ENCODE measurements around the gene SIM2. TPM values are rescaled to one million over a fixed set of nuclear protein-coding genes. Genes with fewer than 3 reads are reported as not detected.

Gene SIM2
- total and polyA plus RNA-seq, 7 experiments from 2014 or later = 0.12 TPM; not detected in 6

DNA sequence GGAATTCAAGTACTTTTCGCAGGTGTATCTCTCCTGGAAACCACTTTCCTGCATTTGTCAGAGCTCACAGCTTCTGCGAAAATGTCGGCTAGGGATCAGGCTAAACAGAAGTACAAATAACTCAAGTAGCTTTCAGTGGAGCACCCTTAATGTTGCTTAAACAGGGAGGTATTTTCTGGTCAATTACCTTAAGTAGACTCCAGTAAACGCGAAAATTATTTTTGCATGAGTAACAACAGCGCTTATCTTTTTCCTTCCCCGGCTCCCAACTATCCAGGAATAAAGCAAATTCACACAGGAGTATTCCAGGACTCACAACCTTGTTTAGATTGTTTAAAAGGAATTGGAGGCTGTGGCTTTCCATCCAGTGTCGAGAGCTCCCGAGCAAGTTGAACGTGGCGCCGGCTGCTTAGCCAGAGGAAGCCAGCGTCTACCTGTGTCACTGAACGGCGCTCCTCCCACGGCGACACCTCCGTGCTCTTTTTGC, 7.3 kb upstream of the SIM2 start:
- Mint-ChIP-seq H3K27ac (peak overlapping the region in 1 of 9 donors; percentile 51), H3K9me3 (peaks cover 0 to 27% (median 0%) of the 10 kb centered on the region in 11 donors), H3K36me3 (peaks cover 0 to 8% (median 0%) of the 10 kb centered on the region in 5 donors), H3K27me3 (peaks cover 88 to 93% (median 90%) of the 10 kb centered on the region in 5 donors), H3K4me1 (peaks cover 0 to 26% (median 20%) of the 10 kb centered on the region in 7 donors), H3K4me3 (peak overlapping the region in 3 of 10 donors; percentile 3 to 63 (median 41))
- DNase-seq = no peak
- CTCF ChIA-PET = no interaction called here
- POLR2A ChIA-PET = no interaction called here
- Histone ChIP-seq H3K9me3 (ENCODE audit: control insufficient read depth in 2 of 3, low read length in 3 of 3) (no peaks in the 10 kb centered on the region), H3K36me3 (ENCODE audit: control insufficient read depth in 2 of 3, insufficient read depth in 3 of 3, low read length in 3 of 3) (no peaks in the 10 kb centered on the region), H3K4me1 (ENCODE audit: control insufficient read depth in 2 of 2, insufficient read depth in 2 of 2, low read length in 2 of 2) (peaks cover 0 to 2% of the 10 kb centered on the region in 2 donors), H3K4me3 (ENCODE audit: low read length) (no peak overlapping the region), H3K27ac (ENCODE audit: low read depth, low read length) (no peak overlapping the region), H3K27me3 (ENCODE audit: control insufficient read depth in 2 of 2, insufficient read depth in 2 of 2, low read length in 2 of 2) (peaks cover 2 to 33% of the 10 kb centered on the region in 2 donors)
- ATAC-seq = no peak
- intact Hi-C loops (cut with micrococcal nuclease) = loop anchor here (2.0 to 5.0 kb wide), 2 partner anchors 21 to 104 kb away; no protein-coding TSS in a partner anchor

DNA sequence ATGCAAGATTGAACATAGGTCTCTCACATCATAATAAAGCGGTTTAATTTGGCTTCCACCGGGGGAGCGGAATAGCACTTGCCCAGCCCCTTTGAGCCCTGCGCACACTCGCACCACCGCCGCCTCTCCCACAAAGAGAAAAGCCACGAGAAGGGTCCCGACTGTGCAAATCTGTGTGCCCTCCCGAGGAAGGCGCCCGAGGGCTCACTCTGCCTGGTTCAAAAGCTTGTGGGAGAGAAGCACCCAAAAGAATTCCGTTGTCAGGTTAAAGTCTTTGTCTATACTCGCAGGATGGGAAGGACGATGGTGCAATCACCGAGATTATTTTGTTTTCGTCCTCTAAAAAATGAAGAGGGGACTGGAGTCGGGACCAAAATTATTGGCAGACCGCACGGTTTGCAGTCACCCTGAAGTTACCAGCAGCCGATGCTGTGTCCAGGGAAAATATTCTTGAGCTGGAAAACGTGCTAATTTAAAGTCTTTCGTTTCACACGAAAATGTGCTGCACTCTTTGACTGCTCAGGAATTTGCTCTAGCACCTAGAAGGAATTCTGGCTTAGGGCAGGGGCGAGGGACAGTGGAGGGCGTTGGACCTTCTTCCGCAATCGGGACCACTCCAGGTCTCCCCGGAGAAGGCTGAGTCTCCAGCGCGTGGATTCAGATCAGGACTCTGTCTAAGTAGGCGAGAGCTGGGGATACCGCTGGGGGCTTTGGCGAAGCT, 6.6 kb upstream of the SIM2 start:
- Histone ChIP-seq H3K4me3 (ENCODE audit: low read length) (no peak overlapping the region), H3K9me3 (ENCODE audit: control insufficient read depth in 2 of 3, low read length in 3 of 3) (no peaks in the 10 kb centered on the region), H3K27ac (ENCODE audit: low read depth, low read length) (no peak overlapping the region), H3K4me1 (ENCODE audit: control insufficient read depth in 2 of 2, insufficient read depth in 2 of 2, low read length in 2 of 2) (peaks cover 0 to 7% of the 10 kb centered on the region in 2 donors), H3K36me3 (ENCODE audit: control insufficient read depth in 2 of 3, insufficient read depth in 3 of 3, low read length in 3 of 3) (no peaks in the 10 kb centered on the region), H3K27me3 (ENCODE audit: control insufficient read depth in 2 of 2, insufficient read depth in 2 of 2, low read length in 2 of 2) (peaks cover 0 to 40% of the 10 kb centered on the region in 2 donors)
- POLR2A ChIA-PET = no interaction called here
- Mint-ChIP-seq H3K9me3 (peaks cover 0 to 27% (median 0%) of the 10 kb centered on the region in 11 donors), H3K27ac (peak overlapping the region in 2 of 9 donors; percentile 28 to 51), H3K36me3 (peaks cover 0 to 8% (median 0%) of the 10 kb centered on the region in 5 donors), H3K4me3 (peak overlapping the region in 8 of 10 donors; percentile 3 to 63 (median 44)), H3K27me3 (peaks cover 88 to 94% (median 90%) of the 10 kb centered on the region in 5 donors), H3K4me1 (peaks cover 0 to 33% (median 24%) of the 10 kb centered on the region in 7 donors)
- CTCF ChIA-PET = no interaction called here
- intact Hi-C loops (cut with micrococcal nuclease) = loop anchor here in 1 of 2 donors (5.0 kb wide), 1 partner anchor 105 kb away; no protein-coding TSS in a partner anchor
- ATAC-seq = no peak
- no peak for DNase-seq

DNA sequence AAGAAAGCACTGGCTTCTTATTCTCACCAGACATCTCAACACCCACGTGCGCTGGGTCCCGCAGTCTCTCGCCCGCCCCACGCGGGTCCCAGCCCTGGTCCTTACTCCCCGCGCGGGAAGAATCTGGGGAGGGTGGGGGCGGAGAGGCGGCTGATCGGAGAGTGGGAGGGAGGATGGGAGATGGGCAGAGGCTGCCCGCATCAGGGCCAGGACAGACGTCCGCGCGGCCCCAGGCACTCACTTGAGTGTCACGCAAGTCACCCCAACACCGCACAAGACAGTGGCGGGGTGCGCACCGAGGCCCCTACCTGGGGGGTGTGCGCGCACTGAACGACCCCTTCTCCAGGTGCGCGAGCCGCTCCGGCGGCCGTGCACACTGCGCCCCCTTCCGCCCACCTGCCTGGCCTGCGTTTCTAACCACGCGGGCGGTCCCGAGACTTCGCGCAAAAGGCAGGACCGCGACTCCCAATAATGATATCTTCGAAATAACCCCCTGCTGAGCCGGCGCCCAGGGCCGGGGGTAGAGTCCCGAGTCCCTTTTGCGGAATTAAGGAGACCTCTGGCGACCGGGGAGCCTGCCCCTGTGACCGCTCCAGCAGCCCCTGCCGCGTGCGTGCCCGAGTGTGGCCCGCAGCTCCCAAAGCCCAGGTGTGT, 6.0 kb upstream of the SIM2 start:
- Histone ChIP-seq H3K36me3 (ENCODE audit: control insufficient read depth in 2 of 3, insufficient read depth in 3 of 3, low read length in 3 of 3) (no peaks in the 10 kb centered on the region), H3K27ac (ENCODE audit: low read depth, low read length) (no peak overlapping the region), H3K4me3 (ENCODE audit: low read length) (no peak overlapping the region), H3K27me3 (ENCODE audit: control insufficient read depth in 2 of 2, insufficient read depth in 2 of 2, low read length in 2 of 2) (peaks cover 0 to 45% of the 10 kb centered on the region in 2 donors), H3K9me3 (ENCODE audit: control insufficient read depth in 2 of 3, low read length in 3 of 3) (no peaks in the 10 kb centered on the region), H3K4me1 (ENCODE audit: control insufficient read depth in 2 of 2, insufficient read depth in 2 of 2, low read length in 2 of 2) (peaks cover 0 to 7% of the 10 kb centered on the region in 2 donors)
- no peak for ATAC-seq
- Mint-ChIP-seq H3K4me3 (peak overlapping the region in 4 of 10 donors; percentile 37 to 63 (median 43)), H3K4me1 (peaks cover 0 to 34% (median 24%) of the 10 kb centered on the region in 7 donors), H3K27ac (peak overlapping the region in 1 of 9 donors; percentile 33), H3K9me3 (peaks cover 0 to 27% (median 0%) of the 10 kb centered on the region in 11 donors), H3K27me3 (peaks cover 81 to 94% (median 84%) of the 10 kb centered on the region in 5 donors), H3K36me3 (peaks cover 0 to 8% (median 0%) of the 10 kb centered on the region in 5 donors)
- no peak for DNase-seq
- CTCF ChIA-PET = no interaction called here
- intact Hi-C loops (cut with micrococcal nuclease) = loop anchor here in 1 of 2 donors (5.0 kb wide), 1 partner anchor 106 kb away; no protein-coding TSS in a partner anchor
- POLR2A ChIA-PET = no interaction called here

DNA sequence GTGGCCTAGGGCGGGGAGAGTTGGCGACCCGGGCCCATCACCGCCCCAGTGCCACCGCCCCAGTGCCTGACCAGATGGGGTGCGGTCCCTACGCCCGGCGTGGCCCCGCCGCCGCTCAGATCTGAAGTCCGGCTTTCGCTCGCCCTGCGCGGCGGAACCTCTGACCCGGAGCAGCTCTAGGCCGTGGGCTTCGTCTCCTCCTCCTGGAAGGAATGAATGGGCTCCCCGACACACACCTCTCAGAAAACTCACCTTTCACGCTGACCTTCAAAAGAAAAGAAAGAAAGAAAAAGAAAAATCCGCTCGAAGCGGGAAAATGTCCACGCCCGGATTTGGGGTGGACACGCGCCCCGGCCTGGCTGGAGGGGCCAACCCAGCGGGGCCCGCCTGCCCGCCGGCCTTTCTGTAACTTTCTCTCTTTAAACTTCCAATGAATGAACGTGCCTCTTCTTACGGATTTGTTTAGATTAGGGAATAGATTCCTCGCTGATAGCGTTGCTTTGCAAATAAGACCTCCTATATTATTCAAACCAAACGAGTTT, 5.4 kb upstream of the SIM2 start:
- CTCF ChIA-PET = no interaction called here
- Mint-ChIP-seq H3K4me1 (peaks cover 0 to 34% (median 24%) of the 10 kb centered on the region in 7 donors), H3K27ac (peak overlapping the region in 1 of 9 donors; percentile 18), H3K9me3 (peaks cover 0 to 27% (median 0%) of the 10 kb centered on the region in 11 donors), H3K27me3 (peaks cover 75 to 93% (median 78%) of the 10 kb centered on the region in 5 donors), H3K4me3 (peak overlapping the region in 5 of 10 donors; percentile 4 to 63 (median 37)), H3K36me3 (peaks cover 0 to 8% (median 0%) of the 10 kb centered on the region in 5 donors)
- H3K9me3 ChIP-seq (ENCODE audit: control insufficient read depth in 2 of 3, low read length in 3 of 3) = no peaks in the 10 kb centered on the region
- no peak overlapping the region for H3K27ac ChIP-seq (ENCODE audit: low read depth, low read length)
- DNase-seq = no peak
- H3K36me3 ChIP-seq (ENCODE audit: control insufficient read depth in 2 of 3, insufficient read depth in 3 of 3, low read length in 3 of 3) = no peaks in the 10 kb centered on the region
- H3K27me3 ChIP-seq (ENCODE audit: control insufficient read depth in 2 of 2, insufficient read depth in 2 of 2, low read length in 2 of 2) = peaks cover 0 to 47% of the 10 kb centered on the region in 2 donors
- intact Hi-C loops (cut with micrococcal nuclease) = loop anchor here in 1 of 2 donors (5.0 kb wide), 1 partner anchor 106 kb away; no protein-coding TSS in a partner anchor
- no peak for ATAC-seq
- peaks cover 0 to 7% of the 10 kb centered on the region in 2 donors for H3K4me1 ChIP-seq (ENCODE audit: control insufficient read depth in 2 of 2, insufficient read depth in 2 of 2, low read length in 2 of 2)
- POLR2A ChIA-PET = no interaction called here
- H3K4me3 ChIP-seq (ENCODE audit: low read length) = no peak overlapping the region

DNA sequence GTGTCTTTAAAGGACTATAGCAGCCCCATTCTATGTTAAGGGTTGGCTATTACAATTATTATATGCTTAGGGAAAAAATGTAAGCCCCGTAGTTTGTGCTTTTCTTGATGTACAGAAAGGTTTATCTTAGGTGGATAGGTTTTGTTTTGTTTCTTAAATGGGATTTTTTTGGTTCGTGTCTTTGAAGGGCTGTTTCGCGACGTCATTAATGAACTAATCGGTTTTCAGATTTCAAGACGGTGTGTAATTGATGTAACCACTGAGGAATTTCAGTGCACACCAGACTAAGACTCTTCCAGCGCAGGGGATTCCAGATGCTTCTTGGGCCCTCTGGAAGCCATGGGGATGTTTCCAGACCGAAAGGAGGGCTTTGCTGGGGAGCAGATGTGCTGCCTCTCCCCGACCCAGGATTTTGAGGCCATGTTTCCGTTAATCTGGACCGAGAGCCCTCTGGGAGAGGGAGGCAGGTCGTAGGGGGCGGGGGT, 4.8 kb upstream of the SIM2 start:
- intact Hi-C loops (cut with micrococcal nuclease) = loop anchor here in 1 of 2 donors (5.0 kb wide), 1 partner anchor 107 kb away; no protein-coding TSS in a partner anchor
- POLR2A ChIA-PET = no interaction called here
- peak overlapping the region in 2 of 9 donors; percentile 5 to 18 for H3K27ac Mint-ChIP-seq

More for the DNA sequence above, 4.8 kb upstream of the SIM2 start:
- no peaks in the 10 kb centered on the region for H3K36me3 ChIP-seq (ENCODE audit: control insufficient read depth in 2 of 3, insufficient read depth in 3 of 3, low read length in 3 of 3)
- H3K27me3 ChIP-seq (ENCODE audit: control insufficient read depth in 2 of 2, insufficient read depth in 2 of 2, low read length in 2 of 2) = peaks cover 0 to 47% of the 10 kb centered on the region in 2 donors
- H3K9me3 Mint-ChIP-seq = peaks cover 0 to 27% (median 0%) of the 10 kb centered on the region in 11 donors
- peaks cover 71 to 91% (median 73%) of the 10 kb centered on the region in 5 donors for H3K27me3 Mint-ChIP-seq
- no peak overlapping the region for H3K4me3 ChIP-seq (ENCODE audit: low read length)
- DNase-seq (no peak), ATAC-seq (no peak)
- H3K4me1 ChIP-seq (ENCODE audit: control insufficient read depth in 2 of 2, insufficient read depth in 2 of 2, low read length in 2 of 2) = peaks cover 0 to 7% of the 10 kb centered on the region in 2 donors
- H3K36me3 Mint-ChIP-seq = peaks cover 0 to 8% (median 0%) of the 10 kb centered on the region in 5 donors
- CTCF ChIA-PET = no interaction called here
- H3K27ac ChIP-seq (ENCODE audit: low read depth, low read length) = no peak overlapping the region
- H3K9me3 ChIP-seq (ENCODE audit: control insufficient read depth in 2 of 3, low read length in 3 of 3) = no peaks in the 10 kb centered on the region
- H3K4me1 Mint-ChIP-seq = peaks cover 0 to 34% (median 24%) of the 10 kb centered on the region in 7 donors
- peak overlapping the region in 5 of 10 donors; percentile 4 to 63 (median 37) for H3K4me3 Mint-ChIP-seq
